Panc1 (cell line): Measurements from ENCODE around the gene SLC25A17.

Source experiments
- TCF7L2 ChIP-seq: IDR thresholded peaks from 2 replicates; pipeline ENCODE4 v1.6.1; 2011; ENCODE audit warnings: mild to moderate bottlenecking, low read depth, low read length, inconsistent platforms
- TF ChIP-seq, protein P1 (sequence below): fragments of 450-650 bp; IDR thresholded peaks from 2 replicates; pipeline ENCODE4 v1.5.1; 2017; ENCODE audit warnings: mild to moderate bottlenecking
- TF ChIP-seq, protein P2 (sequence below), 2 experiments: IDR thresholded peaks; 2 replicates each; pipeline ENCODE4 v1.6.1; 2011 to 2012; ENCODE audit warnings: low read depth in 2 of 2, control low read depth in 1 of 2, low read length in 1 of 2, mild to moderate bottlenecking in 1 of 2, moderate library complexity in 1 of 2; ENCODE audit not compliant: insufficient read depth in 1 of 2

DNA sequence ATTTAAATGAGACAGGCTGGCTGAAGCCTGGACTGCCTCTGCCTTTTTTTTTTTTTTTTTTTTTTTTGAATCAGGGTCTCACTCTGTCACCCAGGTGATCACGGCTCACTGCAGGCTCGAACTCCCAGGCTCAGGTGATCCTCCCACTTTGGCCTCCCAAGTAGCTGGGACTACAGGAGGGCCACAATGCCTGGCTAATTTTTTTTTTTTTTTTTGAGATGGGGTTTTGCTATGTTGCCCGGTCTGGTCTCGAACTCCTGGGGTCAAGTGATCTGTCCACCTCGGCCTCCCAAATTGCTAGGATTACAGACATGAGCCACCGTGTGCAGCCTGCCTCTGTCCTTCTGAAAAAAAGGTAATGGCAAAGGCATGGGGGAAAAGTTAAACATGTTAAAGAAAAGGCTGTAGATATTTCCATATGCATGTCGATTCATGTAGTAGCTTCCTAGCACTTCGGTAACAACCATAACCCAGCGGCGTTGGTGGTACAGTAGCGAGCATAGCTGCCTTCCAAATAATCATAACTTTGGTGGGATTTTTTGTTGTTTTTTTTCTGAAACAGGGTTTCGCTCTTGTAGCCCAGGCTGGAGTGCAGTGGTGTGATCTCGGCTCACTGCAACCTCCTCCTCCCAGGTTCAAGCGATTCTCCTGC is 91.1 kb downstream of the SLC25A17 start:
- TF ChIP-seq, protein P1, sequence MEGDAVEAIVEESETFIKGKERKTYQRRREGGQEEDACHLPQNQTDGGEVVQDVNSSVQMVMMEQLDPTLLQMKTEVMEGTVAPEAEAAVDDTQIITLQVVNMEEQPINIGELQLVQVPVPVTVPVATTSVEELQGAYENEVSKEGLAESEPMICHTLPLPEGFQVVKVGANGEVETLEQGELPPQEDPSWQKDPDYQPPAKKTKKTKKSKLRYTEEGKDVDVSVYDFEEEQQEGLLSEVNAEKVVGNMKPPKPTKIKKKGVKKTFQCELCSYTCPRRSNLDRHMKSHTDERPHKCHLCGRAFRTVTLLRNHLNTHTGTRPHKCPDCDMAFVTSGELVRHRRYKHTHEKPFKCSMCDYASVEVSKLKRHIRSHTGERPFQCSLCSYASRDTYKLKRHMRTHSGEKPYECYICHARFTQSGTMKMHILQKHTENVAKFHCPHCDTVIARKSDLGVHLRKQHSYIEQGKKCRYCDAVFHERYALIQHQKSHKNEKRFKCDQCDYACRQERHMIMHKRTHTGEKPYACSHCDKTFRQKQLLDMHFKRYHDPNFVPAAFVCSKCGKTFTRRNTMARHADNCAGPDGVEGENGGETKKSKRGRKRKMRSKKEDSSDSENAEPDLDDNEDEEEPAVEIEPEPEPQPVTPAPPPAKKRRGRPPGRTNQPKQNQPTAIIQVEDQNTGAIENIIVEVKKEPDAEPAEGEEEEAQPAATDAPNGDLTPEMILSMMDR, result no peak
- no peak for TF ChIP-seq TCF7L2
- TF ChIP-seq, protein P2, sequence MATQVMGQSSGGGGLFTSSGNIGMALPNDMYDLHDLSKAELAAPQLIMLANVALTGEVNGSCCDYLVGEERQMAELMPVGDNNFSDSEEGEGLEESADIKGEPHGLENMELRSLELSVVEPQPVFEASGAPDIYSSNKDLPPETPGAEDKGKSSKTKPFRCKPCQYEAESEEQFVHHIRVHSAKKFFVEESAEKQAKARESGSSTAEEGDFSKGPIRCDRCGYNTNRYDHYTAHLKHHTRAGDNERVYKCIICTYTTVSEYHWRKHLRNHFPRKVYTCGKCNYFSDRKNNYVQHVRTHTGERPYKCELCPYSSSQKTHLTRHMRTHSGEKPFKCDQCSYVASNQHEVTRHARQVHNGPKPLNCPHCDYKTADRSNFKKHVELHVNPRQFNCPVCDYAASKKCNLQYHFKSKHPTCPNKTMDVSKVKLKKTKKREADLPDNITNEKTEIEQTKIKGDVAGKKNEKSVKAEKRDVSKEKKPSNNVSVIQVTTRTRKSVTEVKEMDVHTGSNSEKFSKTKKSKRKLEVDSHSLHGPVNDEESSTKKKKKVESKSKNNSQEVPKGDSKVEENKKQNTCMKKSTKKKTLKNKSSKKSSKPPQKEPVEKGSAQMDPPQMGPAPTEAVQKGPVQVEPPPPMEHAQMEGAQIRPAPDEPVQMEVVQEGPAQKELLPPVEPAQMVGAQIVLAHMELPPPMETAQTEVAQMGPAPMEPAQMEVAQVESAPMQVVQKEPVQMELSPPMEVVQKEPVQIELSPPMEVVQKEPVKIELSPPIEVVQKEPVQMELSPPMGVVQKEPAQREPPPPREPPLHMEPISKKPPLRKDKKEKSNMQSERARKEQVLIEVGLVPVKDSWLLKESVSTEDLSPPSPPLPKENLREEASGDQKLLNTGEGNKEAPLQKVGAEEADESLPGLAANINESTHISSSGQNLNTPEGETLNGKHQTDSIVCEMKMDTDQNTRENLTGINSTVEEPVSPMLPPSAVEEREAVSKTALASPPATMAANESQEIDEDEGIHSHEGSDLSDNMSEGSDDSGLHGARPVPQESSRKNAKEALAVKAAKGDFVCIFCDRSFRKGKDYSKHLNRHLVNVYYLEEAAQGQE (IDR thresholded peaks at IDR 0.05; ENCODE audit: insufficient read depth in 1 of 2, low read depth in 2 of 2, low read length in 1 of 2), result no peak
